Measurements from ENCODE around the gene GTSE1.
A peak's percentile ranks its signal among the peaks of the same experiment; 100 is the strongest.

Gene GTSE1

GRCh38 chr22:46251816-46252380 lies 44.8 kb upstream of the GTSE1 start:
- ChIA-PET CTCF (interaction anchor here (0.9 to 1.4 kb wide), 4 partner anchors 17 to 257 kb away, joined by 3 to 5 read pairs (median 4); partner anchors contain the start of gene TTC38), POLR2A (no interaction called here)
- no peak for DNase-seq (ENCODE audit: low read depth, low spot score)
- H3K4me3 ChIP-seq (ENCODE audit: low read depth, low read length): no peak overlapping the region
- TF ChIP-seq CTCF (IDR thresholded peaks at IDR 0.05; ENCODE audit: insufficient read depth, low read length, missing control alignments): no peak

GRCh38 chr22:46256358-46256958 lies 40.2 kb upstream of the GTSE1 start:
- no peak for DNase-seq (ENCODE audit: low read depth, low spot score)
- CTCF ChIA-PET: interaction anchor here (0.6 kb wide), 1 partner anchor 38 kb away, joined by 3 read pairs; no protein-coding TSS in a partner anchor
- POLR2A ChIA-PET: no interaction called here
- no peak overlapping the region for H3K4me3 ChIP-seq (ENCODE audit: low read depth, low read length)
- no peak for TF ChIP-seq CTCF (IDR thresholded peaks at IDR 0.05; ENCODE audit: insufficient read depth, low read length, missing control alignments)

GRCh38 chr22:46259374-46259773 lies 37.3 kb upstream of the GTSE1 start:
- H3K4me3 ChIP-seq (ENCODE audit: low read depth, low read length): no peak overlapping the region
- TF ChIP-seq CTCF (IDR thresholded peaks at IDR 0.05; ENCODE audit: insufficient read depth, low read length, missing control alignments): no peak
- POLR2A ChIA-PET: interaction anchor here (1.4 kb wide), 1 partner anchor 9 kb away, joined by 5 read pairs; the partner anchor contains the start of gene CDPF1
- CTCF ChIA-PET: interaction anchor here (2.1 kb wide), 1 partner anchor 8 kb away, joined by 4 read pairs; the partner anchor contains the start of gene TTC38
- no peak for DNase-seq (ENCODE audit: low read depth, low spot score)

- H3K4me3 ChIP-seq (ENCODE audit: low read depth, low read length): no peak overlapping the region
- POLR2A ChIA-PET: interaction anchor here (1.4 kb wide), 1 partner anchor 10 kb away, joined by 5 read pairs; the partner anchor contains the start of gene CDPF1
- CTCF ChIA-PET: interaction anchor here (2.1 kb wide), 1 partner anchor 8 kb away, joined by 4 read pairs; the partner anchor contains the start of gene TTC38
- no peak for TF ChIP-seq CTCF (IDR thresholded peaks at IDR 0.05; ENCODE audit: insufficient read depth, low read length, missing control alignments)
- no peak for DNase-seq (ENCODE audit: low read depth, low spot score)
Measured at GRCh38 chr22:46260038-46260437, 36.6 kb upstream of the GTSE1 start.

- ChIA-PET POLR2A (interaction anchor here (1.5 kb wide), 1 partner anchor 12 kb away, joined by 3 read pairs; the partner anchor contains the start of gene CDPF1), CTCF (interaction anchor here (1.7 kb wide), 1 partner anchor 257 kb away, joined by 5 read pairs; no protein-coding TSS in a partner anchor)
- no peak overlapping the region for H3K4me3 ChIP-seq (ENCODE audit: low read depth, low read length)
- peak; percentile 37 for TF ChIP-seq CTCF (IDR thresholded peaks at IDR 0.05; ENCODE audit: insufficient read depth, low read length, missing control alignments)
- no peak for DNase-seq (ENCODE audit: low read depth, low spot score)
Measured at GRCh38 chr22:46262449-46263215, 34.0 kb upstream of the GTSE1 start.

Data from AG04449 (cell line).